NCI-H345 treated with DMSO at 0.1 percent for 48 hours (cell line): Measurements from ENCODE around the gene TAF11L2.
"Not testable (repeated sequence)": the region's sequence is repeated elsewhere in the genome, so short reads cannot be mapped to it uniquely, and the experiment has no call there.

ENCODE experiments used
- DNase-seq: peaks from one replicate; lab custom pipeline; 2025; ENCODE audit not compliant: unreplicated experiment; lab: John Stamatoyannopoulos, UW

TAF11L2 gene

GRCh38 chr5:17524935-17525334 is 26.9 kb downstream of the TAF11L2 start, which contains the start of gene TAF11L5:
TSS of gene TAF11L5 (plus strand) at chr5:17525235.
- DNase-seq: not testable (repeated sequence)

GRCh38 chr5:17526504-17526903 is 28.5 kb downstream of the TAF11L2 start:
- not testable (repeated sequence) for DNase-seq

- DNase-seq: not testable (repeated sequence)
These were observed 30.3 kb downstream of the TAF11L2 start, which contains the start of gene TAF11L6 for GRCh38 chr5:17528369-17528768. TSS of gene TAF11L6 (plus strand) at chr5:17528669.
